ENCODE measurements around the gene GADL1. TPM values are rescaled to one million over a fixed set of nuclear protein-coding genes. Genes with fewer than 3 reads are reported as not detected.

The GADL1 gene
- total RNA-seq, 1 donor from 2014 or later = not detected

GRCh38 chr3:30912301-30912700, 17.8 kb upstream of the GADL1 start:
- no peak for DNase-seq
- no peak overlapping the region for H3K27ac Mint-ChIP-seq (ENCODE audit: unreplicated experiment)
- H3K27me3 Mint-ChIP-seq (ENCODE audit: unreplicated experiment) = no peaks in the 10 kb centered on the region
- no peaks in the 10 kb centered on the region for H3K4me1 Mint-ChIP-seq (ENCODE audit: low read depth, unreplicated experiment)
- no peaks in the 10 kb centered on the region for H3K36me3 Mint-ChIP-seq (ENCODE audit: unreplicated experiment)
- H3K4me3 Mint-ChIP-seq (ENCODE audit: unreplicated experiment) = no peak overlapping the region
- no peaks in the 10 kb centered on the region for H3K9me3 Mint-ChIP-seq (ENCODE audit: unreplicated experiment)
- TF ChIP-seq CTCF (IDR thresholded peaks at IDR 0.05; ENCODE audit: partially characterized antibody, unreplicated experiment) = no peak

GRCh38 chr3:30908456-30909037, 14.1 kb upstream of the GADL1 start:
- no peak for TF ChIP-seq CTCF (IDR thresholded peaks at IDR 0.05; ENCODE audit: partially characterized antibody, unreplicated experiment)
- Mint-ChIP-seq H3K27me3 (ENCODE audit: unreplicated experiment) (no peaks in the 10 kb centered on the region), H3K27ac (ENCODE audit: unreplicated experiment) (no peak overlapping the region), H3K36me3 (ENCODE audit: unreplicated experiment) (no peaks in the 10 kb centered on the region), H3K4me3 (ENCODE audit: unreplicated experiment) (no peak overlapping the region), H3K4me1 (ENCODE audit: low read depth, unreplicated experiment) (no peaks in the 10 kb centered on the region), H3K9me3 (ENCODE audit: unreplicated experiment) (no peaks in the 10 kb centered on the region)
- DNase-seq = no peak

GRCh38 chr3:30904996-30905395, 10.5 kb upstream of the GADL1 start:
- Mint-ChIP-seq H3K27ac (ENCODE audit: unreplicated experiment) (no peak overlapping the region), H3K27me3 (ENCODE audit: unreplicated experiment) (no peaks in the 10 kb centered on the region), H3K36me3 (ENCODE audit: unreplicated experiment) (no peaks in the 10 kb centered on the region), H3K9me3 (ENCODE audit: unreplicated experiment) (no peaks in the 10 kb centered on the region), H3K4me1 (ENCODE audit: low read depth, unreplicated experiment) (no peaks in the 10 kb centered on the region), H3K4me3 (ENCODE audit: unreplicated experiment) (no peak overlapping the region)
- DNase-seq = no peak
- no peak for TF ChIP-seq CTCF (IDR thresholded peaks at IDR 0.05; ENCODE audit: partially characterized antibody, unreplicated experiment)

- H3K4me3 Mint-ChIP-seq (ENCODE audit: unreplicated experiment) = peak overlapping the region; percentile 6
- DNase-seq = no peak
- peaks cover 9% of the 10 kb centered on the region for H3K27me3 Mint-ChIP-seq (ENCODE audit: unreplicated experiment)
- TF ChIP-seq CTCF (IDR thresholded peaks at IDR 0.05; ENCODE audit: partially characterized antibody, unreplicated experiment) = no peak
- peaks cover 16% of the 10 kb centered on the region for H3K4me1 Mint-ChIP-seq (ENCODE audit: low read depth, unreplicated experiment)
- H3K9me3 Mint-ChIP-seq (ENCODE audit: unreplicated experiment) = peaks cover 8% of the 10 kb centered on the region
- no peak overlapping the region for H3K27ac Mint-ChIP-seq (ENCODE audit: unreplicated experiment)
- H3K36me3 Mint-ChIP-seq (ENCODE audit: unreplicated experiment) = no peaks in the 10 kb centered on the region
These were observed 868 bp upstream of the GADL1 start for GRCh38 chr3:30895329-30895728.

GRCh38 chr3:30893678-30894325, 659 bp downstream of the GADL1 start:
- H3K36me3 Mint-ChIP-seq (ENCODE audit: unreplicated experiment) = no peaks in the 10 kb centered on the region
- H3K4me3 Mint-ChIP-seq (ENCODE audit: unreplicated experiment) = peak overlapping the region; percentile 82
- peaks cover 6% of the 10 kb centered on the region for H3K27me3 Mint-ChIP-seq (ENCODE audit: unreplicated experiment)
- peaks cover 9% of the 10 kb centered on the region for H3K9me3 Mint-ChIP-seq (ENCODE audit: unreplicated experiment)
- TF ChIP-seq CTCF (IDR thresholded peaks at IDR 0.05; ENCODE audit: partially characterized antibody, unreplicated experiment) = no peak
- H3K27ac Mint-ChIP-seq (ENCODE audit: unreplicated experiment) = no peak overlapping the region
- H3K4me1 Mint-ChIP-seq (ENCODE audit: low read depth, unreplicated experiment) = peaks cover 17% of the 10 kb centered on the region
- DNase-seq = no peak
